D341Med (cell line): ENCODE measurements around the gene MLH1.

Source experiments
- DNase-seq: peaks from one replicate; pipeline ENCODE4 v3.0.0; 2012; ENCODE audit warnings: low spot score

MLH1 gene

GRCh38 chr3:37094636-37095035 lies 101.3 kb downstream of the MLH1 start:
- no peak for DNase-seq

GRCh38 chr3:37096288-37096687 lies 103.0 kb downstream of the MLH1 start:
- DNase-seq = no peak

DNA sequence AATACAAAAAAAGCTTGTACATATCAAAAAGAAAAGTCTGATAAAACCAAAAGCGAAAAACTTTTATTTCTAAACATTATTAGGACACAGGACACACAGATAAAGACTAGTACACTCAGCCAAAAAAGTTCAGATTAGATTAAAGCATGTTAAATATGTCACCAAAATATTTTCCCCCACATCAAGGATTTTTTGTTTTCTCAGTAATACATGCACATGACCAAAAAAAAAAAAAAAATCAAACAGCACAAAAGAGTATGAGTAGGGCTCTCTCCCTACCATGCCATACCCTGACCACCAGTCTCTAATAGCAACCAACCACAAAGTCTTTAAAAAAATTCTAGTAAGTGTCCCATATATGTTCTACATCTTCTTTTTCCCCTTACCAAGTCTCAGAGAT lies 103.7 kb downstream of the MLH1 start:
- no peak for DNase-seq

- DNase-seq = no peak
Measured at GRCh38 chr3:37097776-37098175, 104.5 kb downstream of the MLH1 start.

GRCh38 chr3:37098884-37099283 lies 105.6 kb downstream of the MLH1 start:
- DNase-seq = no peak

DNA sequence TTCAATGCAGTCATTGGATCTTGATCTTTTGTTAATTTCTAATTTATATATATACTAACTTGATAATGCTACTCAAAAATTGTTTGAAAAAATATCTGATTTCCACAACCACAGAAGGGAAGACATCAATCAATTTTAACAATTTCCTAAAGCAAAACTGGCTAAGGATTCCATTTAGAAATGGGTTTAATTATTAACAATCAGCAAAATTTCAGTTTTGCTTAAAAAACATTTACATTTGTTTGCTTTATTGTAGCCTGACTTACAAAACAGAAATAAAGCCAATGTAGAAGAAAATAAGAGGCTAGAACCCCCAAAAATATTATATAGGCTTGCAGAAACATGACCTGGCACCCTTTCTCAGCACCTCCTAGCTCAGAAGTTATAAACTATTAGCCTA lies 106.2 kb downstream of the MLH1 start:
- DNase-seq = no peak

- no peak for DNase-seq
Measured at GRCh38 chr3:37100411-37100810, 107.1 kb downstream of the MLH1 start.
